ENCODE measurements around the gene OR6Q1.
A peak's percentile ranks its signal among the peaks of the same experiment; 100 is the strongest.

Gene OR6Q1

GRCh38 chr11:58068655-58069054 lies 37.9 kb downstream of the OR6Q1 start:
- in situ Hi-C loops (cut with MboI; ENCODE audit: low sequenced_read_pairs): no loop called here
- Histone ChIP-seq H3K4me3 (no peak overlapping the region), H3K9me3 (no peaks in the 10 kb centered on the region), H3K4me1 (no peaks in the 10 kb centered on the region), H3K36me3 (replicated peaks) (no peaks in the 10 kb centered on the region), H3K27me3 (ENCODE audit: low read depth) (no peaks in the 10 kb centered on the region)
- DNase-seq (ENCODE audit: low spot score in 2 of 2): peak in 1 of 2 experiments; percentile 13

- H3K4me1 ChIP-seq: no peaks in the 10 kb centered on the region
- in situ Hi-C loops (cut with MboI; ENCODE audit: low sequenced_read_pairs): no loop called here
- no peaks in the 10 kb centered on the region for H3K9me3 ChIP-seq
- H3K4me3 ChIP-seq: no peak overlapping the region
- DNase-seq (ENCODE audit: low spot score in 2 of 2): no peak
- H3K27me3 ChIP-seq (ENCODE audit: low read depth): no peaks in the 10 kb centered on the region
- H3K36me3 ChIP-seq (replicated peaks): no peaks in the 10 kb centered on the region
Measured at GRCh38 chr11:58070585-58070984, 39.8 kb downstream of the OR6Q1 start.

- Histone ChIP-seq H3K4me1 (no peaks in the 10 kb centered on the region), H3K9me3 (no peaks in the 10 kb centered on the region), H3K4me3 (no peak overlapping the region), H3K36me3 (replicated peaks) (no peaks in the 10 kb centered on the region), H3K27me3 (ENCODE audit: low read depth) (no peaks in the 10 kb centered on the region)
- no peak for DNase-seq (ENCODE audit: low spot score in 2 of 2)
- in situ Hi-C loops (cut with MboI; ENCODE audit: low sequenced_read_pairs): loop anchor here (25.0 kb wide), 1 partner anchor 112 kb away; the partner anchor contains the start of gene OR9Q2
Measured at GRCh38 chr11:58075781-58076180, 45.0 kb downstream of the OR6Q1 start.
